Measurements from ENCODE around the gene NAGA. TPM values are rescaled to one million over a fixed set of nuclear protein-coding genes. Genes with fewer than 3 reads are reported as not detected.
A peak's percentile ranks its signal among the peaks of the same experiment; 100 is the strongest.

NAGA gene
- total and polyA plus RNA-seq, 9 of the 15 experiments (the other 6 are each of a cell fraction or from before 2014, with no cell fraction given): 6.5 to 20.6 (median 17.4) TPM

DNA sequence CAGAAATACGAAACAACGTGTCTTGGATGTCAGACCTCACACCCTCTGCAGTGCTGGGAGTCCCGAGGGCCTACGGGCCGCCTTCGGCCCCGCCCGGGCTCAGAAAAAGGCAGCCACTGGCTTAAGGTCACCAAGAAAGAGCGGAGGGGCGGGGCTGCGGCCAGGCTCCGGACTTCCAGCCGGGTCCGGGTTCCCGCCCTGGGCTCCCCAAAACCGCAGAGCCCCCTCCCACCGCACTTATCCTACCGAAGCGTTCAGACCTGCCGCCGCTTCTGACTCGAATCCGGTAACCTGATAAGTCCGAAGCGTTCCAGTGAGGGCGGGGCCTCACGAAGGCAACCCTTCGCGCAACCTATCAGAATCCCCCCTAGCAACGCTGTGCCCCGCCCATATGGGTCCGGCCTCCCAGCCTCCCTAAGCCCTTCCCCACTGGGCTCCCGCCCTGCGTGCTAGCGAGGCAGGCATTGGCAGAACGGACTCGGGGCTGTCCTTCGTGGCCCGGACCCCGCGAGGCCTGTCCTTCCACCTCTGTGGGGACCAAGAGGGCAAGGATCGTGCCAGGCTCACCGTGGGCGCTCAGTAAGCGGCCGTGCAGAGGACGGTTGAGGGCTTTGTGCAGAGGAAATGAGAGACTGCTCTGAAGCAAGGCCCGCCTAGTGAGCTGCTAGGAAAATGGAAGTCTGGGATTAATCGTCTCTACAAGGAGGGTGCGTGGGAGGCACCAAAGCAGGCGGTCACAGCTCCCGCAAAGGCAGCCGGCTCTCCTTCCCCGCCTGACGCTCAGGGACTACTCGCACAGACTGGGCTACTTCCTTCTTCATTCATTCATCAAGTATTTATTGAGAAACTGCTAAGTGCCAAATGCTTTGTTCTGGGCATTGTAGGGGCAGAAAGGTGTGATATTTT lies at the start of gene NAGA (continued):
- TF ChIP-seq, protein P1, sequence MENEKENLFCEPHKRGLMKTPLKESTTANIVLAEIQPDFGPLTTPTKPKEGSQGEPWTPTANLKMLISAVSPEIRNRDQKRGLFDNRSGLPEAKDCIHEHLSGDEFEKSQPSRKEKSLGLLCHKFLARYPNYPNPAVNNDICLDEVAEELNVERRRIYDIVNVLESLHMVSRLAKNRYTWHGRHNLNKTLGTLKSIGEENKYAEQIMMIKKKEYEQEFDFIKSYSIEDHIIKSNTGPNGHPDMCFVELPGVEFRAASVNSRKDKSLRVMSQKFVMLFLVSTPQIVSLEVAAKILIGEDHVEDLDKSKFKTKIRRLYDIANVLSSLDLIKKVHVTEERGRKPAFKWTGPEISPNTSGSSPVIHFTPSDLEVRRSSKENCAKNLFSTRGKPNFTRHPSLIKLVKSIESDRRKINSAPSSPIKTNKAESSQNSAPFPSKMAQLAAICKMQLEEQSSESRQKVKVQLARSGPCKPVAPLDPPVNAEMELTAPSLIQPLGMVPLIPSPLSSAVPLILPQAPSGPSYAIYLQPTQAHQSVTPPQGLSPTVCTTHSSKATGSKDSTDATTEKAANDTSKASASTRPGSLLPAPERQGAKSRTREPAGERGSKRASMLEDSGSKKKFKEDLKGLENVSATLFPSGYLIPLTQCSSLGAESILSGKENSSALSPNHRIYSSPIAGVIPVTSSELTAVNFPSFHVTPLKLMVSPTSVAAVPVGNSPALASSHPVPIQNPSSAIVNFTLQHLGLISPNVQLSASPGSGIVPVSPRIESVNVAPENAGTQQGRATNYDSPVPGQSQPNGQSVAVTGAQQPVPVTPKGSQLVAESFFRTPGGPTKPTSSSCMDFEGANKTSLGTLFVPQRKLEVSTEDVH (IDR thresholded peaks at IDR 0.05; ENCODE audit: low read depth, partially characterized antibody): no peak
- TF ChIP-seq ZKSCAN1 (IDR thresholded peaks at IDR 0.05; ENCODE audit: low read depth, low read length) (0 out of 2 replicates have a peak, but pooled peaks have one; percentile 20), NFRKB (IDR thresholded peaks at IDR 0.05; ENCODE audit: low read depth) (peak; percentile 58), CC2D1A (IDR thresholded peaks at IDR 0.05) (peak; percentile 21; the same call in 1 of the 2 replicates), ATF1 (CRISPR knock-in tag; IDR thresholded peaks at IDR 0.05) (no peak), ATF1 (tag; IDR thresholded peaks at IDR 0.05) (peak; percentile 53), TAF7 (tag; IDR thresholded peaks at IDR 0.05) (0 out of 2 replicates have a peak, but pooled peaks have one; percentile 49), RBM14 (IDR thresholded peaks at IDR 0.05; ENCODE audit: borderline replicate concordance, insufficient read depth, low read depth, low read length) (no peak), SMAD4 (CRISPR knock-in tag; conservative IDR thresholded peaks at IDR 0.05) (peak; percentile 30), DPF2 (IDR thresholded peaks at IDR 0.05) (peak; percentile 50), EGR1 (conservative IDR thresholded peaks at IDR 0.05) (peak; percentile 92), ZNF24 (IDR thresholded peaks at IDR 0.05) (peak; percentile 83), MYNN (IDR thresholded peaks at IDR 0.05) (0 out of 2 replicates have a peak, but pooled peaks have one; percentile 35), MYNN (CRISPR knock-in tag; IDR thresholded peaks at IDR 0.05) (no peak)
- TF ChIP-seq, protein P2, sequence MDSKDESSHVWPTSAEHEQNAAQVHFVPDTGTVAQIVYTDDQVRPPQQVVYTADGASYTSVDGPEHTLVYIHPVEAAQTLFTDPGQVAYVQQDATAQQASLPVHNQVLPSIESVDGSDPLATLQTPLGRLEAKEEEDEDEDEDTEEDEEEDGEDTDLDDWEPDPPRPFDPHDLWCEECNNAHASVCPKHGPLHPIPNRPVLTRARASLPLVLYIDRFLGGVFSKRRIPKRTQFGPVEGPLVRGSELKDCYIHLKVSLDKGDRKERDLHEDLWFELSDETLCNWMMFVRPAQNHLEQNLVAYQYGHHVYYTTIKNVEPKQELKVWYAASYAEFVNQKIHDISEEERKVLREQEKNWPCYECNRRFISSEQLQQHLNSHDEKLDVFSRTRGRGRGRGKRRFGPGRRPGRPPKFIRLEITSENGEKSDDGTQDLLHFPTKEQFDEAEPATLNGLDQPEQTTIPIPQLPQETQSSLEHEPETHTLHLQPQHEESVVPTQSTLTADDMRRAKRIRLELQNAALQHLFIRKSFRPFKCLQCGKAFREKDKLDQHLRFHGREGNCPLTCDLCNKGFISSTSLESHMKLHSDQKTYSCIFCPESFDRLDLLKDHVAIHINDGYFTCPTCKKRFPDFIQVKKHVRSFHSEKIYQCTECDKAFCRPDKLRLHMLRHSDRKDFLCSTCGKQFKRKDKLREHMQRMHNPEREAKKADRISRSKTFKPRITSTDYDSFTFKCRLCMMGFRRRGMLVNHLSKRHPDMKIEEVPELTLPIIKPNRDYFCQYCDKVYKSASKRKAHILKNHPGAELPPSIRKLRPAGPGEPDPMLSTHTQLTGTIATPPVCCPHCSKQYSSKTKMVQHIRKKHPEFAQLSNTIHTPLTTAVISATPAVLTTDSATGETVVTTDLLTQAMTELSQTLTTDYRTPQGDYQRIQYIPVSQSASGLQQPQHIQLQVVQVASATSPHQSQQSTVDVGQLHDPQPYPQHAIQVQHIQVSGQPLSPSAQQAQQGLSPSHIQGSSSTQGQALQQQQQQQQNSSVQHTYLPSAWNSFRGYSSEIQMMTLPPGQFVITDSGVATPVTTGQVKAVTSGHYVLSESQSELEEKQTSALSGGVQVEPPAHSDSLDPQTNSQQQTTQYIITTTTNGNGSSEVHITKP (IDR thresholded peaks at IDR 0.05; ENCODE audit: partially characterized antibody): peak; percentile 37
- TF ChIP-seq, protein P3, sequence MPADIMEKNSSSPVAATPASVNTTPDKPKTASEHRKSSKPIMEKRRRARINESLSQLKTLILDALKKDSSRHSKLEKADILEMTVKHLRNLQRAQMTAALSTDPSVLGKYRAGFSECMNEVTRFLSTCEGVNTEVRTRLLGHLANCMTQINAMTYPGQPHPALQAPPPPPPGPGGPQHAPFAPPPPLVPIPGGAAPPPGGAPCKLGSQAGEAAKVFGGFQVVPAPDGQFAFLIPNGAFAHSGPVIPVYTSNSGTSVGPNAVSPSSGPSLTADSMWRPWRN (IDR thresholded peaks at IDR 0.05; ENCODE audit: low read depth): 0 out of 2 replicates have a peak, but pooled peaks have one; percentile 51
- TF ChIP-seq, protein P4, sequence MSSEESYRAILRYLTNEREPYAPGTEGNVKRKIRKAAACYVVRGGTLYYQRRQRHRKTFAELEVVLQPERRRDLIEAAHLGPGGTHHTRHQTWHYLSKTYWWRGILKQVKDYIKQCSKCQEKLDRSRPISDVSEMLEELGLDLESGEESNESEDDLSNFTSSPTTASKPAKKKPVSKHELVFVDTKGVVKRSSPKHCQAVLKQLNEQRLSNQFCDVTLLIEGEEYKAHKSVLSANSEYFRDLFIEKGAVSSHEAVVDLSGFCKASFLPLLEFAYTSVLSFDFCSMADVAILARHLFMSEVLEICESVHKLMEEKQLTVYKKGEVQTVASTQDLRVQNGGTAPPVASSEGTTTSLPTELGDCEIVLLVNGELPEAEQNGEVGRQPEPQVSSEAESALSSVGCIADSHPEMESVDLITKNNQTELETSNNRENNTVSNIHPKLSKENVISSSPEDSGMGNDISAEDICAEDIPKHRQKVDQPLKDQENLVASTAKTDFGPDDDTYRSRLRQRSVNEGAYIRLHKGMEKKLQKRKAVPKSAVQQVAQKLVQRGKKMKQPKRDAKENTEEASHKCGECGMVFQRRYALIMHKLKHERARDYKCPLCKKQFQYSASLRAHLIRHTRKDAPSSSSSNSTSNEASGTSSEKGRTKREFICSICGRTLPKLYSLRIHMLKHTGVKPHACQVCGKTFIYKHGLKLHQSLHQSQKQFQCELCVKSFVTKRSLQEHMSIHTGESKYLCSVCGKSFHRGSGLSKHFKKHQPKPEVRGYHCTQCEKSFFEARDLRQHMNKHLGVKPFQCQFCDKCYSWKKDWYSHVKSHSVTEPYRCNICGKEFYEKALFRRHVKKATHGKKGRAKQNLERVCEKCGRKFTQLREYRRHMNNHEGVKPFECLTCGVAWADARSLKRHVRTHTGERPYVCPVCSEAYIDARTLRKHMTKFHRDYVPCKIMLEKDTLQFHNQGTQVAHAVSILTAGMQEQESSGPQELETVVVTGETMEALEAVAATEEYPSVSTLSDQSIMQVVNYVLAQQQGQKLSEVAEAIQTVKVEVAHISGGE (CRISPR knock-in tag; IDR thresholded peaks at IDR 0.05): peak in 2 of 3 experiments; percentile 66 to 95; a peak in 3 of 6 replicates

Measured in K562 (cell line).